ENCODE data around the gene NDUFAF4. TPM values are rescaled to one million over a fixed set of nuclear protein-coding genes. Genes with fewer than 3 reads are reported as not detected.
A peak's percentile ranks its signal among the peaks of the same experiment; 100 is the strongest.

The NDUFAF4 gene
- 4.6 and 4.8 TPM in 2 replicates for total RNA-seq

DNA sequence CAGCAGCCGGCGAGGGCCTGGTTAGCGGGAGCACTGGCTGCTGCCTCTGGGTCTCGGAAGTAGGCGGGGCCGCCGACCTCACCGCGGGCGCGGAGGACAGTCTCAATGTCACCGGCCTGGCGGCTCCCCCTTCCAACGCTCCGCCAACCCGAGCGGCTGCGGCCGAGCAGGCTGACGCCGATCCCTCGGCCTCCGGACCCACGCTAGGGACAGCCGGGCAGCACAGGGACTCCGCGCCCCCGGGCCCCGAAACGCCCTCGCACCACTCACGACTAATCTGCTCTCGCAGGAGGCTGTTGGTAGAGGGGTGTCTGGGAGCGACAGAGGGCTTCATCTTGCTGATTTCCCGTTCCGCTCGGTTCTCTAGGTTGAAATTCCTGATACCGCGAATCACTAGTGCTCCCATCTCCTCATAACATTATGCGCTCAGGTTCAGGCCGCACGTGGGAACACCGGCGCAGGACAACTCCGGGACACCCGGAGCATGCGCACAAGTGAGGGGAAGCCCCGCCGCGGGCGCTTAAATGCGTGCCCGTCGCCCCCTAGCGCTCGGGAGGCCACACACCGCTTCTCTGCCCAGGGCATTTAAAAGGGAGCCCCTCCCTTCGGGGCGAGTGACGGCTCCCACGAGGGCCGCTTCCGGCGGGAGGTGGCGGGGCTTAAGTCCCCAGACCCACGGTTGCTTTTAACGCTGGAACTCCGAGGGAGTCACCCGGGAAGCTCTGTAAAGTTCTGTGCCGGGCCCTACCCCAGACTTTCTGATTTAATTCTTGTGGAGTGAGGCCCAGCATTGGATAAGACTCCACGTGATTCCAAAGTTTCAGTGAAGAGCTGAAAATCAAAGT, at the start of gene NDUFAF4:
Gene NDUFAF4, minus strand, starts transcription at position 496 of the 845 bp plus-strand sequence. Its CDS starts 90 bp downstream, at position 406.
- DNase-seq (ENCODE audit: low read depth in 2 of 2), result peak; percentile 89 to 96

DNA sequence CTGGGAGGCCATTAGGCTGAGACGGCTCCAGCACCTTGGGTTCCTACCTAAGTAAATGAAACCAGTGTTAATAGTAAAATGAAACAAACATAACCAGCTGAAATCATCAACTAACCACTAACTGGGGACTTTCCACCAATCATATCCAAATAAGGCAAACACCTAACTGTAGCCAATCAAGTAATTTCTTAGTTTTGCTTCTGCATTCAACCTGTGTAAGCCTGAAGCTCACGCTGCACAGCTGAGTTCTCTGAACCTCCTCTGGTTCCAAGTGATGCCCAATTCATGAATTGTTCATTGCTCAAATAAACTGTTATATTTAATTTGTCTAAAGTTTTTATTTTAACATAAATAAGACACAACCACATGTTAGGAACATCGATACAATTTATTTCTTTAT, 49.4 kb upstream of the NDUFAF4 start:
- DNase-seq (ENCODE audit: low read depth in 2 of 2), result no peak

DNA sequence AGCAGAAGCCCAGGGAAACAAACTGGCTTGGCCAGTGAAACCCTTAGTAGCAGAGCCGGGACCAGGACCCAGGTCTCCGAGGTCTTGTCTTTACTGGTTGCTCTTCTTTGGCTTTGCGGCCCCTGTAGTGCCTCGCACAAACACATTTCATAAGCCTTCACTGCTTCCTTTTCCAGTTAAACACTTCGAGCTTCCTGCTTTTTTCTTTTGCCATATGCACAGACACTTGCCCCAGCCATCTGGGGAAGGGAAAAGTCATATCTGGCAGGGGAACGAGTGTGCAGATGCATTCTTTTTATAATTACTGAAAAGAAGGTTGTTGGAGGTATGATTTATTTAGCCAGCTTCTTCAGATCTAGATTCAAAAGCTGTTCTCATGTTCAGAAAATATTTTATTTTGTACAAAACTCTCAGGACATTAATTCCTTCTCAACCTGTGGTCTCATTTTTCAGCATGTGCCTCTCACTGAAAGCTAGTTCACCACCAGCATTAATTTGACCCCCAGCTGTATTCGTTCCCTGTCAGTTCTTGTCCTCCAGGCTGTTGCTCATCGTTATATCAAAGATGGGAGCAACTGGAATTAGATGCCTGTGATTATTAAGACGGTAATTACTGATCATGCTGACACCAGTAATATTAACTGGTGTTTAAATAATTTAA, 46.0 kb upstream of the NDUFAF4 start:
- DNase-seq (ENCODE audit: low read depth in 2 of 2), result no peak

DNA sequence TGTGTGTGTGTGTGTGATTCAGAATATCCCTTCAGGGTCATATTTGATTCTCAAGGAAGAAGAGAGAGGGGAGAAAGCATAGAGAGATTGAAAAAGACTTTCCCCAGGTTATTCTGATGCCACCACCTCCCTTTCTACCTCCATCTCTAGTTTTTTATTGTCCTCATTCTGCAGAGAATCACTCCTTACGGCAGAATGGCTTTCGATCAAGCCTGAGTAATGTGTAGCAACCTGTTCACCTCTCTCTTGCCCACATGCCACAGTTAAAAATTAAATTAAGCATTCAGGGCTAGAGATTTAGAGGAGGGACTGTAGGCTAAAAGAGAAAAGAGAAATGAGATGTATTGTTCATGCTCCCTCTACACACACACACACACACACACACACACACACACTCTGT, 45.0 kb upstream of the NDUFAF4 start:
- DNase-seq (ENCODE audit: low read depth in 2 of 2), result no peak

DNA sequence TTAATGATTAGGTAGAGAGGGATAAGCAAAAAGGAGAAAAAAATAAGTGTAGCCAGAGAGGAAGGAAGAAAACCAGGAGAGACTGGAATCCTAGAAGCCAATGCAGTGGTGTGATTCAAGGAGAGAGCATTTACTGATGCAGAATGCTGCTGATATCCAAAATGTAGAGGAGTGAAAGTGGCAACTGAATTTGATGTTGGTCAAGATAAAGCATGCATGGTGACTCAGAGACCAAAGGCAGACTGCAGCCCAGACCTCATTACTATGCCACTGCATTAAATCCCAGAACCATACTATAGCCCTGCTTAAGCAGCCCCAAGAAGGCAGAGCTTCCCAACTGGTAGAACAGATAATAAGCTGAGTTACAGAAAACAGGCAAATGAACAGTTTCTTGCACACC, 42.6 kb upstream of the NDUFAF4 start:
- DNase-seq (ENCODE audit: low read depth in 2 of 2), result no peak

DNA sequence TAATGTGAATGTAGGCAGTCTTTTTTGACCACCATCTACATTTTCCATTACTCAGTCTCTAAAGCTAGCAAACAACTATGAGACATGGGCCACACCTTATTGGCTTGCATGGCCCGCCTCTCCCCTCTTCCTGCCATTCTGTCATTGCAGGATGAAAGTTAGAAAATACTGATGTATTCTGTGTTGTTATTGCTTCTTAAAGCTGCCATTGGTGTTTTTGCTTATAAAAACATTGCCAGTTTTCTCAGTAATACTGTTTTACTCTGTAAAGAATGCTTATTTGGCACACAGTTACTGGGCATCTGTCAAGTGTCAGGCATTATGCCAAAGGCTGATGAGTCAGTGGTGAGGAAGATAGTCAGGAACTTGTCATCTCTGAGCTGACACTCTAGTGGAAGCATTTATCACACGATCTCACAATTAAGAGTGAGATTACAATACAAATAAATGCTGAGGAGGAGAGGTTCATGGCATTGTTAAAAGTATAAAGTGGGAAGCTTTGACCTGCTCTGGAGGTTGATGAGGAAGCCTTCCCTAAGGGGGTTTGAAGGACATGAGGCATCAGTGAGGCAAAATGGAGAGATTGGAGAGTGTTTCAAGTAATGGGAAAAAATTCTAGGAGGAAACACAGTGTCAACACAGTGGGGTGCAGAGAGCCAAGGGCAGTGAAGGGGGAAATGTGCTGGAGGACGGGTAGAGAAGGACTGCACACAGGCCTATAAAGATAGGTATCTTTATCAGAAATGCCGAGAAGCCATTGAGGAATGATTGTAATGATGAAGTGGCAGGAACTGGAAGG, 41.5 kb upstream of the NDUFAF4 start:
- peak; percentile 36 to 80 for DNase-seq (ENCODE audit: low read depth in 2 of 2)

DNA sequence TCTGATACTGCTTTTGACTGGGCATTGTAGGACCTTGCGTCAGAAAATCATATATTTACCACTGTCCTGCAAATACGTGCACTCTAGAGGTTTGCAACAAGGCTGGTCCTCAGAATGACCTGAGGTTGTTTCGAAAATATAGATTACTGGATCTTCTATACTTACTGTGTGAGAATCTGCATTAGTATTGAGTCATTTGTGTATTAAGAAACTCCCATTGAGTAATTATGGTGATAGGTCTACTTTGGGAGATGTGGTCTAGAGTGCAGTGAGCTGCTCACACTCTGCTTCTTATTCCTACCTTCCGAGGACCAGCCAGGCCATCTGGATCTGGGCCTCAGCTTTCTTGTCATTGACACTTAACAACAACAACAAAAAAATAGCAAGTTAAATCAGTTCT, 36.4 kb upstream of the NDUFAF4 start:
- no peak for DNase-seq (ENCODE audit: low read depth in 2 of 2)

DNA sequence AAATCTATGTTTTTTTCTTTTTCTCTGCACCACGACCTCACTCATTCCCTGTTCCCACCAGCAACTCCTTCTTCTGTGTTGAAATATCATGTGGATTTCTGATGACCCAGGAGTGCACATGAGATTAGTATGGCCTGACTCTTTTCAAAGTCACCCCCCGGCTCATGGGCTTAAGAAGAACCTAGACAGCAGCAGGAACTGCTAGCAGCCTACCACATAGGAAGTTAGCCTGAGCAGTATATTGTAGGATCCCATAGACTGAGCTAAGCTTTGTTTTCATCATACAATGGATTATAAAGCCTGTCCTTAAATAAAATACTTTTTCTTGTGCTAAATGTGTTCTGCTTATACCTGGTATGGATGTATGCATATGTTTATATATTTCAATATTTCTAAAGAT, 33.5 kb upstream of the NDUFAF4 start:
- no peak for DNase-seq (ENCODE audit: low read depth in 2 of 2)

DNA sequence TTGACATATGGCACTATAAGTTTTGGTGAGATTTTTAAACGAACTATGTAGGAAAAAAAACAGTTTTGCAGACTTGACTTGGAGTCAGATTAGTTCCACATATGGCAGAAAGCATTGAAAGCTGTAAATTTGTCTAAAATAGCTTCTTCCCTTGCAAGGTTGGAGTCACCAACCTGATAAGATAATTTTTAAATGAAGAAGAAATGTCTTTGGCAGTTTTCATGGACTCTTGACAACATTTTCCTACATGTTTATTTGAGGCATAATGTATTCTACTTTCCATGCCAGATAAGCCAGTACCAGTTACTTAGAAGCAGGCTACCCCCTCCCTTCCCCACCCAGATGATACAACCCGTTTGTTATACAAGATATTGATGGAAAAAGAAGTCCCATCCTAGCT, 32.0 kb upstream of the NDUFAF4 start:
- DNase-seq (ENCODE audit: low read depth in 2 of 2), result no peak

DNA sequence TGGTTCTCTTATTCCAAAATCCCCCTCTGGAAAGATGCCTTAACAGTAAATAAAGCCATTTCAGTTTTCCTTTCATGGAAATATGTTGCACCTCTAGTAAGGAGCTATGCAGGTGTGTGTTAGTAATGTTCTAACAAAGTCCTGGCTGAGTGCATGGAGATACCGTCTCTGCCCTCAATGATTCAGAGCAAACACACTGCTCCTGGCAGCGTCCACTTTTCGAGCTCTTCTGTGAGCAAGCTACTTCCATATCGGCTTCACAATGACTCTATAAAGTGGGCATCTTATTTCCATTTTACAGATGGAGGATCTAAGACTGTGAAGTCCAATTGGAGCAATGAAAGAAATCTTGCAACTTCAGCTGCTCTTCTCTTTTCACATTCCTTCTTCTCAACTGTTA, 30.0 kb upstream of the NDUFAF4 start:
- no peak for DNase-seq (ENCODE audit: low read depth in 2 of 2)

DNA sequence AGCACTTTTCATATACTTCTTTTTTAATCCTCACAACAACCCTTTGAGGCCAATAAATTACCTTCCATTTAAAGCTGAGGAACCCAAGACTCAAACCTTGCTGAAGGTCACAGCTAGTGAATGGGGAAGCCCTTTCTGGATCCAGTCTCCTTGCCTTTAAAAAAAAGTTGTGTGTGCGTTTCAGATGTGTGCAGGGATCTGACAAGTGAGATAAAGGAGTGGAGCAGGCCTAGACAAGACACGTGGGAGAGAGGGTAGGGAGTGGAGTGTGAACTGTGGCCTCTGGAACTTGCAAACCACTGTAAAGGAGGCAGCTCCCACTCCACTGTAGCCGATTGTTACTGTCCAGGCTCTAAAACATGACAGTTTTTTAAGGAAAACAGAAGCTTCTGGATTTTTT, 28.7 kb upstream of the NDUFAF4 start:
- DNase-seq (ENCODE audit: low read depth in 2 of 2), result no peak

DNA sequence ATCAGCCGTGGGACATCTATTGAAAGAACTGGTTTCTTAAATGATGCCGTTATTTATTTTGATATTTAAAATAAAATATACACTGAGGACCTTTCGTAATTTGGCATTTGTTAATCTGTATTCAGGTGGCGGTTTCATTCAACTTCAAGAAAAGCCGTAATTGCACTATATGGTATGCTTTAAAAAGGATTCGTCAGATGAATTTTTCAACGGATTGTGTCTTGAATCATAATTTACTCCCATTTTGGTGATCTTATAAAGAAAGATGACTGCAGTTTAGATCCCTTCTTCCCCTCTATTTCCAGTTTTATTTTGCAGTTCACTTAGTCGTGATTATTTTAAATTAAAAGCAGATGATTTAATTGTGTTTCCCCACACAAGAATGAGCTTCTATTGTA, 27.6 kb upstream of the NDUFAF4 start:
- DNase-seq (ENCODE audit: low read depth in 2 of 2), result no peak

DNA sequence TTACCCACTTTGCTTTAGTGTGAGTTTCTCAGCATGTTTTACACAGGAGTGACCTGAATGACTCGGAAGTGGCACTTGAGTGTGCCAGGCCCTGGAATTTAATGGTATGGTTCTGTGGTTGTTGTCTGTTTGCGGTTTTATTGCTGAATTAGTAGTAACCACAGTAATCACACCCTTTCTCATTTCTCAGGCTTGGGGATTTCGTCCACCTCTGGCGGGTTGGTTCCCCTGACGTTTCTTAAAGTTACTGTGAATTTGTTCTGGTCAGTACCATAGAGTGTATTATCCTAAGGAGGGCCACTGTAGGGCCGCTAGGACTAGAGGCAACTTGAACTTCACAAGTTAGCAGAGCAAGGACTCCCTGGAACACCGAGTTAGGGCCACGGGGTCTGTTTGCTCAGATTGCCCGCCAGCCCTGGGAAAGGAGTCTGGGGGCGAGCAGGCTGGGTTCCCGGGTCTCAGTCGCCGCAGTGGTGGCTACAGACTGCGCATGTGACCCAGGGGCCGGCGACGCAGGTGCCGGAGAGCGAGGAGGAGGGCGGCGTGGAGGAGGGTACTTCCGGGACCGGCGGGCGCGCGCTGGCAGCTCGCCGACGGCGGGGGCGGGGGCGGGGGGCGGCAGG, 26.3 kb upstream of the NDUFAF4 start:
- DNase-seq (ENCODE audit: low read depth in 2 of 2), result no peak

DNA sequence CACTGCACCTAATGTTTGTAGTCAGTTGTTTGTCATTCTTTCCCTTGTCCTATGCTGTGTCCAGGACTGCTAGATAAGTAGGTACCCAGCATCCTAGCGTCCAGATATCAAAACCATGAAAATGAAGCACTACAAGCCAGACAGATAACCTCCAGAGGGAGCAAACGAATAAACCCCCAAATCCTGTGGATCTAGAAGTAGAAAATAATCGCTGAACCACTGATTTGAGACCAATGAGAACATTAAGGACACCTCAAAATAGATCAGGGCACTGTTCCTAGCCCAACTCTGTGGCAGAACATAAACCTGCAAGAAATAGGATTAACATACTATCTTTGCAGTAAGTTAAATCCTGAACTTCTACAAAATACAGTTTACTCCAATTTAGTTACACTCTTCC, 25.7 kb upstream of the NDUFAF4 start:
- DNase-seq (ENCODE audit: low read depth in 2 of 2), result no peak

DNA sequence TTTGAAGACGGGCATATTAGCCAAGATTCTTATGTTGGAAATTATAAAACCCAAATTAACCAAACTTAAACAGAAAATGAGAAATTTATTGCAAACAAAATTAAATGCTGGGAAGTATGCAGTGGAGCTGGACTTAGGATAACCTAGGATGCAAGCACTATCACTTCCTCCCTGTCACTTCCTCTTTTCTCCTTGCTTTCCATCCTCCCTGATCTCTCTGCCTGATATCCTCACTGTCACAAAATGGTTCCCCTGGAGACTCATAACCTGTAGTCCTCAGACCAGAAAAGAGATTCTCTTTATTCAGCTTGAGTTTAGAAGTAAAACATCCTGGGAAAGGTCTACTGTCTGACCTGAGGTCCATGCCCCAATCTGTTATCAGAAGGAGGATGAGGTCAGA, 19.4 kb upstream of the NDUFAF4 start:
- DNase-seq (ENCODE audit: low read depth in 2 of 2), result no peak

DNA sequence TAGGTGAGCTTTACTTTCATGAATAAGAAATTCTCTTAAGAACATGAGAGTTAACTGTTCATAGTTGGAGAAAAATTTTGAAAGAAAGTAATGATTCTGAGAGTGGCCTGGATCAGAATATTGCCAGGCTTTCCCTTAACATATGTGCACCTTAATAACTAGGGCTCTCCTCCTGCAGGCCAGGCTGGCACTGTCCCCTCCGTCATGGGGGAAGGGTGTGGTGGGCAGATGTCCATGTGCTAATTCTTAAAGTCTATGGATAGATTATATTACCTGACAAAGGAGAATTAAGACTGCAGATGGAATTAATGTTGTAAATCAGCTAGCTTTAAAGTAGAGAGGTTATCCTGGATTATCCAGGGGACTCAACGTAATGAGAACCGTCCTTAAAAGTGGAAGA, 15.9 kb upstream of the NDUFAF4 start:
- no peak for DNase-seq (ENCODE audit: low read depth in 2 of 2)

DNA sequence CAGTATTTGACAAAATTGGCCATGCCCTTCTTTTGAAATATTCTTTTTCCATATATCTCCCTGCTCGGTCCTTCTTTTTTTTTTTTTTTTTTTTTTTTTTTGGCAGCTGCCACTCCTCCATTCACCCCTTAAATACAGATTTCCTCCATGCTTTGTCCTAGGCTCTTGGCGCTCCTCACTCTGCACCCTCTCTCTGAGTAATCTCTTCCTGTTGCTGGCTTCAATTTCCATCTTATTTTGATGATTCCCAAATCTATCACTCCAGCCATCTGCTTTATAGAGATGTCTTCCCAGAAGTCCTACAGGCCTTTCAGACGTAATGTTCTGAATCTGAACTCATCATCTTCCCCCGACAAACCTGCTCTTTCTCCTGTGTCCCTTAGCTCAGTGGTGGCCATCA, 14.1 kb upstream of the NDUFAF4 start:
- DNase-seq (ENCODE audit: low read depth in 2 of 2), result no peak

DNA sequence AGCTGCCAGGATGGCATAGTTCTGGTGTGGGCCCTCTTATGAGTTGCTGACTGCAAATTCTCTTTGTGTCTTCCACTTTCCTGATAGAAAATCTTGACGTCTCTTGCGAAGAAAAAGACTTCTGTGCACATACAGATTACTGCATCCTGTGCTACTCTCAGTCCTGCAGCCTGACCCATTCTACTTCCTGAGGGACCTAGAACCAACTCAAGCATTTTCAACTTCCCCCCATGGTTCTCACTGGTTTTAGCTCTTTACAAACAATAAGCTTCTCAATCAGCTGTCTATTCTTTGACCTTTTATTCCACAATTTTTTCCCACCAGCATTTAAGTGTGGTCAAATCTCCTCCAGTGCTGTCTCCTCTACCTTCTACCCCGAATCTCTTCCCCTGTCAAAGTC, 13.5 kb upstream of the NDUFAF4 start:
- no peak for DNase-seq (ENCODE audit: low read depth in 2 of 2)

DNA sequence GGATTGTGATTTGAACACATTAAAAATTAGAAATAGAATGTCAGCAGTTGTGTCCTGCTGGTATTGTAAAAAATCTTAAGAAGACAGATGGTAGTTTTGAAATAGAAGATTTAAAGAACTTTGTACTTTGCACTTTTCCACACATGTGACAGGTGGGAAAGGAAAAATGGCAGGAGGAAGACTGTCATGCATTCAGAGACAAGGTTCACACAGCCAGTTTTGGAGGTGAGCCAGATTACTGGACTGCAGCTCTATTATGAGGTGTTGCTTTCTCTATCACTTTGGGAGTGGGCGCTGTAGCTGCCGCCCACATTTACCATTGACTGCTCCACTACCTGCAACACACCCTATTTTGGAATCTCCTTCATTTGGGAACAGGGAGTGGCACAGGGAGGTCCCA, 12.1 kb upstream of the NDUFAF4 start:
- no peak for DNase-seq (ENCODE audit: low read depth in 2 of 2)

DNA sequence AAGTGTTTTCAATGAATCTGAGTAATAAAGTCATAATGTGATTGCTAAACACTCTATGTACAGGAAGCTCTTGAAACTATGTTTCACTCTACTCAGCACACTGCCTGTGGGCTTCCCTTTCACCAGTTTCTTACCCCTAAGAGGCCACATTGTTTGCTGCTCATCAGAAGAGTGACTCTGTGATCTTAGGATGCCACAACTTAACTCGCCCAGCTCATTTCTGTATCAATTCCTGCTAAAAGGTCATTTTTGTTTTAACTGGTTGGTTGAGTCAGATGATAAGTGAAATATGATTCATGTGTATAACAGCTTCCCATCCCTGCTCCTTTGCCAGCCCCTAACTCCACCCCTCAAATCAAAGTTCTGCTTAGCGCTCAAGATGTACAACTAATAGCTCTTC, 9.8 kb upstream of the NDUFAF4 start:
- DNase-seq (ENCODE audit: low read depth in 2 of 2), result no peak

DNA sequence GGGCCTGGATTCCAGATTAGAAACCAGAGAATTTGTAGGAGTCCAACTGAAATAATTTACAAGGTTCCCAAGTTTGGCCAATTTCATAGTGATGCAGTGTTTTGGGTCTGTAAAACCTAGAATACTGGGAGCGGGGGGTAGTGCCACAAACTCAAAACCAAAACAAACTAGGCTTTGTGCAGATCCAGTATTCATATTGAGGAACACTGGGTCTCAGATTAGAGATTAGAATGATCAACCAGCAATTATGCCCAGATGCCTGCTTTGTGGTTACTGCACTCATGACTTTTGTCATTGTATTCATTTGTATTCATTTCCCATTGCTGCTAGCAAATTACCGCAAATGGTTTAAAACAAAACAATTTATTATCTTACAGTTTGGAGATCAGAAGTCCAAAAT, 3.2 kb upstream of the NDUFAF4 start:
- DNase-seq (ENCODE audit: low read depth in 2 of 2), result no peak

DNA sequence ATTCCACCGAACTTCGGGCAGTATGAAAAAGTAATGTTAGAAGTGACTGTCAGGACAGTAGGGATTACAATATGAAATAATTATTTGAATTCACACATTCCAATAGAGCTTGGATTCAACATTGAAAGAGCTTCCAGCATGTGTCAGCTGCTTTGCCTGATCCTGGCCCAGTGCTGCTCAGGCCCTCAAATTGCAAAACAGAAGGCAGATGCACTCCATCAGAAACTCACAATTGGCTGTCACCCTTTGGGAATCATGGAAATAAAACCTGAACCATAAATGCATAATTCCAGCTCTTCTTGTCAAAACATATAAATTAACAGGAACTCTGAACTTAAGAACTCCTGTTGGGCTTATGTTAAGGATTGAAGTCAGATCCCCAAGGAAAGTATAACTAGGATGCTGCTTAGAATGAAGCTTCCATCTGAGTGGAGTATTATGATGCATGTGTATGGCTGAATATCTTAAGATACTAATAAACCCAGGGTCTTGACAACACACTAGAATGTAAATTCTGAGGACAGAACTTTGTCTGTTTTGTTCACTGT, 1.8 kb upstream of the NDUFAF4 start:
- no peak for DNase-seq (ENCODE audit: low read depth in 2 of 2)

All from dermis microvascular lymphatic vessel endothelial cell (primary cell).